AG09309 (cell line): ENCODE results near the gene ODR4.

Experiments
- DNase-seq: peaks from one replicate; pipeline ENCODE4 v3.0.0-alpha.2; 2010; ENCODE audit warnings: low read depth
- H3K4me3 ChIP-seq: 2 replicates; pipeline ENCODE4 v1.5.1; 2011; ENCODE audit warnings: mild to moderate bottlenecking, low read depth, low read length, moderate library complexity; ENCODE audit not compliant: control insufficient read depth
- CTCF ChIP-seq: IDR thresholded peaks from 2 replicates; pipeline ENCODE4 v1.5.1; 2011; ENCODE audit warnings: mild to moderate bottlenecking, low read depth, low read length, inconsistent platforms; ENCODE audit not compliant: insufficient read depth, control insufficient read depth; ENCODE audit errors: missing control alignments

The ODR4 gene

GRCh38 chr1:186421446-186421845 lies 45.8 kb downstream of the ODR4 start:
- TF ChIP-seq CTCF: no peak
- DNase-seq: no peak
- H3K4me3 ChIP-seq: no peak overlapping the region

GRCh38 chr1:186424539-186424938 lies 48.9 kb downstream of the ODR4 start:
- DNase-seq: no peak
- no peak overlapping the region for H3K4me3 ChIP-seq
- no peak for TF ChIP-seq CTCF

- no peak for DNase-seq
- no peak for TF ChIP-seq CTCF
- H3K4me3 ChIP-seq: no peak overlapping the region
Measured at GRCh38 chr1:186426118-186426517, 50.5 kb downstream of the ODR4 start.

- no peak overlapping the region for H3K4me3 ChIP-seq
- TF ChIP-seq CTCF: no peak
- no peak for DNase-seq
Measured at GRCh38 chr1:186429017-186429416, 53.4 kb downstream of the ODR4 start.

GRCh38 chr1:186435336-186435735 lies 59.7 kb downstream of the ODR4 start:
- no peak for TF ChIP-seq CTCF
- no peak for DNase-seq
- no peak overlapping the region for H3K4me3 ChIP-seq

GRCh38 chr1:186438567-186438966 lies 62.9 kb downstream of the ODR4 start:
- no peak overlapping the region for H3K4me3 ChIP-seq
- no peak for TF ChIP-seq CTCF
- DNase-seq: no peak

GRCh38 chr1:186440584-186440983 lies 64.9 kb downstream of the ODR4 start:
- no peak overlapping the region for H3K4me3 ChIP-seq
- no peak for DNase-seq
- no peak for TF ChIP-seq CTCF
